Central memory CD8-positive, alpha-beta T cell (primary cell): ENCODE data around the gene TLE3.

Experiments used
- ATAC-seq: fragments of 150-1000 bp; cut with Tn5 transposase; replicated peaks from 2 replicates; pipeline ENCODE4 v1.10.0; 2022; ENCODE audit warnings: mild to moderate bottlenecking, moderate FRiP score, moderate number of reproducible peaks; ENCODE audit not compliant: poor library complexity, severe bottlenecking; ENCODE audit errors: extremely low read depth
- DNase-seq, 2 donors: peaks; one replicate each; pipeline ENCODE4 v3.0.0; 2021; ENCODE audit warnings: low spot score in 2 of 2
- H3K27ac Mint-ChIP-seq: one replicate; pipeline ENCODE4 v1.8.0; 2022; ENCODE audit warnings: low read depth, mild to moderate bottlenecking, moderate library complexity, mixed read lengths
- H3K27me3 Mint-ChIP-seq: one replicate; pipeline ENCODE4 v1.8.0; 2022; ENCODE audit warnings: mixed read lengths
- H3K36me3 Mint-ChIP-seq: one replicate; pipeline ENCODE4 v1.8.0; 2022; ENCODE audit warnings: mild to moderate bottlenecking, moderate library complexity, mixed read lengths; ENCODE audit not compliant: insufficient read depth
- H3K4me1 Mint-ChIP-seq: one replicate; pipeline ENCODE4 v1.8.0; 2022; ENCODE audit warnings: mixed read lengths
- H3K4me3 Mint-ChIP-seq: one replicate; pipeline ENCODE4 v1.8.0; 2022; ENCODE audit warnings: mild to moderate bottlenecking, moderate library complexity, mixed read lengths
- H3K9me3 Mint-ChIP-seq: one replicate; pipeline ENCODE4 v1.8.0; 2022; ENCODE audit warnings: mixed read lengths

The TLE3 gene

GRCh38 chr15:70038730-70039392, 58.9 kb downstream of the TLE3 start:
- no peaks in the 10 kb centered on the region for H3K36me3 Mint-ChIP-seq
- DNase-seq (no peak), ATAC-seq (no peak)
- no peaks in the 10 kb centered on the region for H3K27me3 Mint-ChIP-seq
- no peak overlapping the region for H3K27ac Mint-ChIP-seq
- no peaks in the 10 kb centered on the region for H3K4me1 Mint-ChIP-seq
- H3K4me3 Mint-ChIP-seq = no peak overlapping the region
- H3K9me3 Mint-ChIP-seq = no peaks in the 10 kb centered on the region

DNA sequence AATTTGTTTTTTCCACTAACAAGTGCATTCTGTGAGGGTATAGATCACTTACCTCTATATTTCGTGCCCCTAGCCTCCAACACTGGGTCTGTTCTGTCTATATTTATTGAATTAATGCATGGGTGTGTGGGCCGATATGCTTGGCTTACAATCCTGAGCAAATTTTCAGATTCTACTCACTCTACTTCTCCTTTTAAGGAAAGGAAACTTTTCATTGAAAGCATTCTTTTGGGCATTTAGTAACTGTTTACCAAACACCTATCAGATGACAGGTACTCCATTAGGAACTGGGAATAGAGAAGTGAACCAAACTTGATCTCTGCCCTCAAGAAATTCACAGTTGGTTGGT, 60.5 kb downstream of the TLE3 start:
- DNase-seq (no peak), ATAC-seq (no peak)
- Mint-ChIP-seq H3K4me1 (no peaks in the 10 kb centered on the region), H3K4me3 (no peak overlapping the region), H3K36me3 (no peaks in the 10 kb centered on the region), H3K27ac (no peak overlapping the region), H3K9me3 (no peaks in the 10 kb centered on the region), H3K27me3 (no peaks in the 10 kb centered on the region)

DNA sequence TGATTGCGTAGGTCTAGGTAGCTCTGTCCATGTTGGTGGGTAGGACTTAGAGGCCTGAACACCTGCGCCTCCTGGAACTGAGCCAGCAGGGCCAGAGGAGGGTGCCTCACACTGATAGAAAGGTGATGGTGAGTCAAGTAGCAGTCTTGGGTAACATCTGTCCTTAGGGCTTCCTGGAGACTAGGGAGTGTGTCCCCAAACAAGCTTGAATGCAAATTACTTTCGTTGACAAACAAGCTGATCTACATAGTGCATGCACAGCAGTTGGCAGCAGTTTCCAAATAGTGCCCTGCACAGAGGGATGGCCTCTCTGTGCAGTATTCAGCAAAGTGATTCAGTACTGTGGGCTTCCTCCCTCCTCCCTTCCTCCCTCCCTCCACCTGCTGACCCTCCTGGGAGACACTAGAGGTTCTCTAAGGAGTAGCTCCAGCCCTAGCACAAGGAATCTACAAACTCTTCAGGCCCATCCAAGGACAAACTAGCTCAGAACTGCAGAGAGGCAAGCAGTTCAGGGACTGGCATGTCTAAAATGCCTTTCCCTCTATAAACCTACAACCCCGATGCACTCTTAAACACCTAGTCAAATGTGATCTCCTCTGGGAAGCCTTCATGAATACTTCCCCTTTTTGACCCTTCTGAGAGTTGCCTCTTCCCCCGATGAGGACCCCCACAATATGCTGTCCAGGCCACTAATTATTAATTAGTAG, 61.0 kb downstream of the TLE3 start:
- no peak overlapping the region for H3K27ac Mint-ChIP-seq
- ATAC-seq = no peak
- no peak overlapping the region for H3K4me3 Mint-ChIP-seq

GRCh38 chr15:70035719-70036077, 62.0 kb downstream of the TLE3 start:
- H3K9me3 Mint-ChIP-seq = no peaks in the 10 kb centered on the region
- H3K4me3 Mint-ChIP-seq = no peak overlapping the region
- H3K27ac Mint-ChIP-seq = no peak overlapping the region
- no peak for DNase-seq
- peaks cover 2% of the 10 kb centered on the region for H3K36me3 Mint-ChIP-seq
- H3K4me1 Mint-ChIP-seq = no peaks in the 10 kb centered on the region
- ATAC-seq = no peak
- H3K27me3 Mint-ChIP-seq = no peaks in the 10 kb centered on the region

More for the DNA sequence above, 61.0 kb downstream of the TLE3 start:
- Mint-ChIP-seq H3K36me3 (no peaks in the 10 kb centered on the region), H3K9me3 (no peaks in the 10 kb centered on the region), H3K4me1 (no peaks in the 10 kb centered on the region), H3K27me3 (no peaks in the 10 kb centered on the region)
- no peak for DNase-seq

DNA sequence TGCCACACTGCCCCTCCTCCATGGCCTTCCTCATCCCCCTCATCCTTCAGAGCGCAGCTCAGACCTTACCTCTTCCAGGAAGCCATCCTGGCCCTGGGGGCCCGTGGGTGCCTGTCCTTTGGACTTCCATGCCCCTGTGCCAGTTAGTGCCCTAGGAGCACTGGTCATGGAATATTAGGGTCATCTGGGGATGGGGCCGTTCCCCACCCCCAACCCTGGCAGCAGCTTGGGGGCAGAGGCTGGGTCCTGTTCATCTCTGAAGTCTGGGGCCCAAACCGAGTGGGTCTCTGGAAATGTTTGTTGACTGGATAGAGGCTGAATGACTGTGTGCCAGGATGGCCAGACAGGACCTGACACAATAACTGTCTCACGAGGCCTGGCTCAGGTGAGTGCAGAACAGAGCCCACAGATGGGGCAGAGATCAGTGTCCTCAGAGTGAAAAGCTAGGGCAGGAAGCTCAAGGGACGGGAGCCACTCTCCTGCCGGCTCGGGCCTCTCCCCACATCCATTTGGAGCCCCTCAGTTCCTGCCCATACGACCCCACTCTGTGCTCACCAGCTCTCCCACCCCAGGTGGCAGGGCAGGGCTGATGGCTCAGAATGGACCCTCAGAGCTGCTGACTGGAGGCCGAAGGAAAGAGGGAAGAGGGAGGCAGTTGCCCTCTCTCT, 62.5 kb downstream of the TLE3 start:
- no peak overlapping the region for H3K27ac Mint-ChIP-seq

DNA sequence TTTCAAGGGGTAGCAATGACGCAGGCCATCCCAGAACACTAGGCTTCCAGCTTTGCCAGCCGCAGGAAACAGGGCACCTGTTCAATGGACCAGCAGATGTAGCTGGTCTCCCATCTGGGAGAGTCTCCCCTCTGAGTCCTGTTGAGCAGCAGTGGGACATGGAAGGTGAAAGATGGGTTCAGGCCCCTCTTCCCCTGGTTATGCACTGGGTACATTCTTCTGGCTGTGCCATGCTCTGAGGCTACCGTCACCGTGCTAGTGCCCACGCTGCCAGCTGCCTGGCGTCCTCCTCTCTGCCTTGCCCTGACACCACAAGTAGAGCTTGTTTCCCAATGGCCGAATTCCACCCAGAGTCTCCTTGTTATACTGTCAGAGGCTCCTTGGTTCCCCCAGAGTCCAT, 63.1 kb downstream of the TLE3 start:
- no peaks in the 10 kb centered on the region for H3K4me1 Mint-ChIP-seq
- H3K4me3 Mint-ChIP-seq = no peak overlapping the region
- ATAC-seq = no peak
- peaks cover 2% of the 10 kb centered on the region for H3K36me3 Mint-ChIP-seq
- H3K27me3 Mint-ChIP-seq = no peaks in the 10 kb centered on the region
- no peak overlapping the region for H3K27ac Mint-ChIP-seq
- H3K9me3 Mint-ChIP-seq = no peaks in the 10 kb centered on the region
- DNase-seq = no peak

More for the DNA sequence above, 62.5 kb downstream of the TLE3 start:
- Mint-ChIP-seq H3K4me3 (no peak overlapping the region), H3K36me3 (peaks cover 2% of the 10 kb centered on the region), H3K27me3 (no peaks in the 10 kb centered on the region), H3K4me1 (no peaks in the 10 kb centered on the region), H3K9me3 (no peaks in the 10 kb centered on the region)
- ATAC-seq (no peak), DNase-seq (no peak)

GRCh38 chr15:70034141-70034540, 63.6 kb downstream of the TLE3 start:
- H3K27ac Mint-ChIP-seq = no peak overlapping the region

GRCh38 chr15:70033529-70034140, 64.1 kb downstream of the TLE3 start:
- peaks cover 2% of the 10 kb centered on the region for H3K36me3 Mint-ChIP-seq
- H3K4me3 Mint-ChIP-seq = no peak overlapping the region
- no peak for DNase-seq
- H3K27ac Mint-ChIP-seq = no peak overlapping the region
- H3K9me3 Mint-ChIP-seq = no peaks in the 10 kb centered on the region
- ATAC-seq = no peak
- peaks cover 2% of the 10 kb centered on the region for H3K27me3 Mint-ChIP-seq
- H3K4me1 Mint-ChIP-seq = no peaks in the 10 kb centered on the region

More at GRCh38 chr15:70034141-70034540, 63.6 kb downstream of the TLE3 start:
- H3K27me3 Mint-ChIP-seq = no peaks in the 10 kb centered on the region
- H3K9me3 Mint-ChIP-seq = no peaks in the 10 kb centered on the region
- H3K4me1 Mint-ChIP-seq = no peaks in the 10 kb centered on the region
- H3K4me3 Mint-ChIP-seq = no peak overlapping the region
- no peak for ATAC-seq
- peaks cover 2% of the 10 kb centered on the region for H3K36me3 Mint-ChIP-seq
- DNase-seq = no peak

DNA sequence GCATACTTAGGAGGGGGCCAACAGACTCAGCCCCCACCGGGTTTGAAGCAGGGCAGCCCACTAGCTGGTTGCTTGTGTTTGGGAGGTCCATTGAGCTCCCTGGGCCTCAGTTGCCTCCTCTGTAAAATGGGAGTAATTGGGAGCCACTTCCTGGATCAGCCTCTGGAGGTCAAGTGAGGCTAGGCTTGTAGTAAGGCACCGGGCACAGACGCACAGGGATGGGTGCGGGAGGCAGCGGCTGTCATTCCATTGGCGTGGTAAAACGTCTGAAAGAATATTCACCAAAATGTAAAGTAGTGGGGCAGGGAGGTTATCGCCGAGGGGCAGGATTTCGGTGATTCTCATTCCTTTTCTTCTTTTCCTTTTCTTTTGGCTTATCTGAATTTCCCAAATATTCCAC, 64.6 kb downstream of the TLE3 start:
- H3K4me3 Mint-ChIP-seq = no peak overlapping the region
- no peak overlapping the region for H3K27ac Mint-ChIP-seq
- no peaks in the 10 kb centered on the region for H3K9me3 Mint-ChIP-seq
- DNase-seq = no peak
- peaks cover 7% of the 10 kb centered on the region for H3K27me3 Mint-ChIP-seq
- ATAC-seq = no peak
- H3K36me3 Mint-ChIP-seq = peaks cover 2% of the 10 kb centered on the region
- no peaks in the 10 kb centered on the region for H3K4me1 Mint-ChIP-seq

DNA sequence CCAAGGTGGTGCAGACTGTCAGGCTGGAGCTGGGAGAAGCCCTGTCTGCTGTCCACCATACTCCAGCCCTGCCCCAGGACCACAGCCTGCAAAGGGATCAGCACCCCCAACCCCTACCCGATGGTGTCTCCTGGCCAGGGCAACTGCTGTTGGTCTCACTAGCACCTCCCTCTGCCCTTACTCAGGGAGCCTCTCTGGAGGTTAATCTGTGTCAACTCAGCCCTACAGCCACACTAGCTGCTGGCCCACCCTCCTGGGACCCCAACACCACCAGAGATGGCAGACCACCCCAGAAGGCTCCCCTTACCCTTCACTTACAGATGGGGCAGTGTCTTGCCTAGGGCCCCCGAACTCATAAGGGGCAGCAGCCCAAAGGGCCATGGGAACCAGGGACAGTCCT, 65.2 kb downstream of the TLE3 start:
- no peaks in the 10 kb centered on the region for H3K9me3 Mint-ChIP-seq
- peaks cover 8% of the 10 kb centered on the region for H3K27me3 Mint-ChIP-seq
- H3K27ac Mint-ChIP-seq = no peak overlapping the region
- H3K4me3 Mint-ChIP-seq = no peak overlapping the region
- DNase-seq = no peak
- peaks cover 2% of the 10 kb centered on the region for H3K36me3 Mint-ChIP-seq
- no peaks in the 10 kb centered on the region for H3K4me1 Mint-ChIP-seq
- no peak for ATAC-seq

GRCh38 chr15:70031713-70032112, 66.0 kb downstream of the TLE3 start:
- peaks cover 2% of the 10 kb centered on the region for H3K36me3 Mint-ChIP-seq
- peaks cover 8% of the 10 kb centered on the region for H3K27me3 Mint-ChIP-seq
- H3K27ac Mint-ChIP-seq = no peak overlapping the region
- no peak for ATAC-seq
- H3K4me3 Mint-ChIP-seq = no peak overlapping the region
- DNase-seq = no peak
- H3K4me1 Mint-ChIP-seq = no peaks in the 10 kb centered on the region
- H3K9me3 Mint-ChIP-seq = no peaks in the 10 kb centered on the region

GRCh38 chr15:70031261-70031660, 66.5 kb downstream of the TLE3 start:
- DNase-seq (no peak), ATAC-seq (no peak)
- Mint-ChIP-seq H3K4me3 (no peak overlapping the region), H3K27me3 (peaks cover 8% of the 10 kb centered on the region), H3K9me3 (no peaks in the 10 kb centered on the region), H3K27ac (no peak overlapping the region), H3K36me3 (peaks cover 2% of the 10 kb centered on the region), H3K4me1 (no peaks in the 10 kb centered on the region)

DNA sequence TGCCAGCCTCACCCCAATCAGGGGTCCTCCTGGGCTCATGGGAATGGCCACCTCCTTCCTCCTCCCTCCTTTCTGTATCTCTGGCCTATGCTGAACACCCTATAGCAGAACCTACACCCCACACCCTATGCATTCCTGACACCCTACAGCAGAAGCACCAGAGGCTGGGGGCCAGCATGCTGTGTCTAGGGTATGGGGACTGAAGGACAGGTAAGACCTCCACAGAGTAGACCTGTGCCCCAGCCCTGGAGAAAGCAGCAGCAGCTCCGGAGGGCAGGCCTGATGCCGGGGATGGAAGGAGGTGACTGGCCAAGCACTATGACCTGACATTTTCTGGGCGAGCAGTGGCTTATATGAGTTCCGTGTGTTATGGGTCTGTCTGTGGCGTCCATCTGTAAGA, 66.9 kb downstream of the TLE3 start:
- no peak for ATAC-seq
- no peak overlapping the region for H3K4me3 Mint-ChIP-seq
- H3K36me3 Mint-ChIP-seq = peaks cover 2% of the 10 kb centered on the region
- peaks cover 8% of the 10 kb centered on the region for H3K27me3 Mint-ChIP-seq
- H3K4me1 Mint-ChIP-seq = no peaks in the 10 kb centered on the region
- no peak for DNase-seq
- no peak overlapping the region for H3K27ac Mint-ChIP-seq
- H3K9me3 Mint-ChIP-seq = no peaks in the 10 kb centered on the region
